Measurements from ENCODE around the gene RPS6KA2. TPM values are rescaled to one million over a fixed set of nuclear protein-coding genes. Genes with fewer than 3 reads are reported as not detected.
A peak's percentile ranks its signal among the peaks of the same experiment; 100 is the strongest.

Gene RPS6KA2
- total RNA-seq, 1 experiment from 2014 or later: 7.2 TPM

GRCh38 chr6:166581091-166581511 is 46.0 kb downstream of the RPS6KA2 start:
- H3K36me3 ChIP-seq (ENCODE audit: insufficient read depth, low read length): no peaks in the 10 kb centered on the region
- H3K79me2 ChIP-seq (ENCODE audit: low read length): no peaks in the 10 kb centered on the region
- no peak overlapping the region for H3K4me3 ChIP-seq (ENCODE audit: low read length)
- no peak overlapping the region for H3K27ac ChIP-seq (ENCODE audit: low read length)
- H2AFZ ChIP-seq (ENCODE audit: low read length): no peak overlapping the region
- no peak for DNase-seq
- H4K20me1 ChIP-seq (ENCODE audit: insufficient read depth, low read depth, low read length): no peaks in the 10 kb centered on the region
- peaks cover 50% of the 10 kb centered on the region for H3K4me1 ChIP-seq (ENCODE audit: low read length)
- no peaks in the 10 kb centered on the region for H3K27me3 ChIP-seq (ENCODE audit: low read length)
- H3K4me2 ChIP-seq (ENCODE audit: low read depth, low read length, poor library complexity, severe bottlenecking): no peak overlapping the region
- H3K9ac ChIP-seq (ENCODE audit: low read length): no peak overlapping the region
- no peaks in the 10 kb centered on the region for H3K9me2 ChIP-seq (replicated peaks; ENCODE audit: insufficient read depth, low read length)
- no peaks in the 10 kb centered on the region for H3K9me3 ChIP-seq (ENCODE audit: low read length)

GRCh38 chr6:166580076-166581050 is 46.7 kb downstream of the RPS6KA2 start:
- no peak overlapping the region for H3K4me3 ChIP-seq (ENCODE audit: low read length)
- H3K9ac ChIP-seq (ENCODE audit: low read length): no peak overlapping the region
- H2AFZ ChIP-seq (ENCODE audit: low read length): no peak overlapping the region
- H3K4me2 ChIP-seq (ENCODE audit: low read depth, low read length, poor library complexity, severe bottlenecking): no peak overlapping the region
- DNase-seq: no peak
- H3K9me2 ChIP-seq (replicated peaks; ENCODE audit: insufficient read depth, low read length): no peaks in the 10 kb centered on the region
- H3K79me2 ChIP-seq (ENCODE audit: low read length): no peaks in the 10 kb centered on the region
- no peaks in the 10 kb centered on the region for H4K20me1 ChIP-seq (ENCODE audit: insufficient read depth, low read depth, low read length)
- H3K36me3 ChIP-seq (ENCODE audit: insufficient read depth, low read length): no peaks in the 10 kb centered on the region
- H3K4me1 ChIP-seq (ENCODE audit: low read length): peaks cover 52% of the 10 kb centered on the region
- no peaks in the 10 kb centered on the region for H3K9me3 ChIP-seq (ENCODE audit: low read length)
- H3K27me3 ChIP-seq (ENCODE audit: low read length): no peaks in the 10 kb centered on the region
- H3K27ac ChIP-seq (ENCODE audit: low read length): no peak overlapping the region

- H3K4me2 ChIP-seq (ENCODE audit: low read depth, low read length, poor library complexity, severe bottlenecking): no peak overlapping the region
- no peak overlapping the region for H3K27ac ChIP-seq (ENCODE audit: low read length)
- no peak overlapping the region for H3K4me3 ChIP-seq (ENCODE audit: low read length)
- no peak overlapping the region for H2AFZ ChIP-seq (ENCODE audit: low read length)
- DNase-seq: no peak
- no peaks in the 10 kb centered on the region for H3K79me2 ChIP-seq (ENCODE audit: low read length)
- no peak overlapping the region for H3K9ac ChIP-seq (ENCODE audit: low read length)
- H3K9me3 ChIP-seq (ENCODE audit: low read length): no peaks in the 10 kb centered on the region
- H3K4me1 ChIP-seq (ENCODE audit: low read length): peaks cover 44% of the 10 kb centered on the region
- H3K27me3 ChIP-seq (ENCODE audit: low read length): no peaks in the 10 kb centered on the region
- no peaks in the 10 kb centered on the region for H3K9me2 ChIP-seq (replicated peaks; ENCODE audit: insufficient read depth, low read length)
- H4K20me1 ChIP-seq (ENCODE audit: insufficient read depth, low read depth, low read length): no peaks in the 10 kb centered on the region
- no peaks in the 10 kb centered on the region for H3K36me3 ChIP-seq (ENCODE audit: insufficient read depth, low read length)
Observed at GRCh38 chr6:166579237-166579850, 47.7 kb downstream of the RPS6KA2 start.

GRCh38 chr6:166578536-166579236 is 48.4 kb downstream of the RPS6KA2 start:
- Histone ChIP-seq H3K36me3 (ENCODE audit: insufficient read depth, low read length) (no peaks in the 10 kb centered on the region), H3K4me3 (ENCODE audit: low read length) (no peak overlapping the region), H3K79me2 (ENCODE audit: low read length) (no peaks in the 10 kb centered on the region), H3K9me3 (ENCODE audit: low read length) (no peaks in the 10 kb centered on the region), H3K27ac (ENCODE audit: low read length) (no peak overlapping the region), H3K9ac (ENCODE audit: low read length) (no peak overlapping the region), H3K4me1 (ENCODE audit: low read length) (peaks cover 41% of the 10 kb centered on the region), H3K4me2 (ENCODE audit: low read depth, low read length, poor library complexity, severe bottlenecking) (no peak overlapping the region), H3K27me3 (ENCODE audit: low read length) (no peaks in the 10 kb centered on the region), H4K20me1 (ENCODE audit: insufficient read depth, low read depth, low read length) (no peaks in the 10 kb centered on the region), H3K9me2 (replicated peaks; ENCODE audit: insufficient read depth, low read length) (no peaks in the 10 kb centered on the region), H2AFZ (ENCODE audit: low read length) (no peak overlapping the region)
- no peak for DNase-seq

GRCh38 chr6:166575205-166575604 is 51.8 kb downstream of the RPS6KA2 start:
- no peaks in the 10 kb centered on the region for H3K27me3 ChIP-seq (ENCODE audit: low read length)
- H4K20me1 ChIP-seq (ENCODE audit: insufficient read depth, low read depth, low read length): no peaks in the 10 kb centered on the region
- H3K27ac ChIP-seq (ENCODE audit: low read length): no peak overlapping the region
- no peak overlapping the region for H3K9ac ChIP-seq (ENCODE audit: low read length)
- no peaks in the 10 kb centered on the region for H3K9me3 ChIP-seq (ENCODE audit: low read length)
- no peak overlapping the region for H2AFZ ChIP-seq (ENCODE audit: low read length)
- no peak overlapping the region for H3K4me2 ChIP-seq (ENCODE audit: low read depth, low read length, poor library complexity, severe bottlenecking)
- no peaks in the 10 kb centered on the region for H3K79me2 ChIP-seq (ENCODE audit: low read length)
- peaks cover 58% of the 10 kb centered on the region for H3K4me1 ChIP-seq (ENCODE audit: low read length)
- no peak overlapping the region for H3K4me3 ChIP-seq (ENCODE audit: low read length)
- no peaks in the 10 kb centered on the region for H3K36me3 ChIP-seq (ENCODE audit: insufficient read depth, low read length)
- no peaks in the 10 kb centered on the region for H3K9me2 ChIP-seq (replicated peaks; ENCODE audit: insufficient read depth, low read length)
- no peak for DNase-seq

GRCh38 chr6:166573511-166574216 is 53.4 kb downstream of the RPS6KA2 start:
- Histone ChIP-seq H2AFZ (ENCODE audit: low read length) (no peak overlapping the region), H3K4me1 (ENCODE audit: low read length) (peaks cover 58% of the 10 kb centered on the region), H3K27me3 (ENCODE audit: low read length) (no peaks in the 10 kb centered on the region), H3K4me2 (ENCODE audit: low read depth, low read length, poor library complexity, severe bottlenecking) (no peak overlapping the region), H3K4me3 (ENCODE audit: low read length) (no peak overlapping the region), H3K9me2 (replicated peaks; ENCODE audit: insufficient read depth, low read length) (no peaks in the 10 kb centered on the region), H3K9ac (ENCODE audit: low read length) (no peak overlapping the region), H3K79me2 (ENCODE audit: low read length) (no peaks in the 10 kb centered on the region), H3K27ac (ENCODE audit: low read length) (no peak overlapping the region), H3K9me3 (ENCODE audit: low read length) (no peaks in the 10 kb centered on the region), H3K36me3 (ENCODE audit: insufficient read depth, low read length) (no peaks in the 10 kb centered on the region), H4K20me1 (ENCODE audit: insufficient read depth, low read depth, low read length) (no peaks in the 10 kb centered on the region)
- DNase-seq: no peak

- Histone ChIP-seq H3K9me3 (ENCODE audit: low read length) (no peaks in the 10 kb centered on the region), H3K36me3 (ENCODE audit: insufficient read depth, low read length) (no peaks in the 10 kb centered on the region), H3K27ac (ENCODE audit: low read length) (no peak overlapping the region), H3K9ac (ENCODE audit: low read length) (0 out of 2 replicates have a peak overlapping the region, but pooled peaks have one; percentile 14), H2AFZ (ENCODE audit: low read length) (peak overlapping the region; percentile 29; the same call in 1 of the 2 replicates), H3K9me2 (replicated peaks; ENCODE audit: insufficient read depth, low read length) (no peaks in the 10 kb centered on the region), H4K20me1 (ENCODE audit: insufficient read depth, low read depth, low read length) (no peaks in the 10 kb centered on the region), H3K79me2 (ENCODE audit: low read length) (no peaks in the 10 kb centered on the region), H3K4me1 (ENCODE audit: low read length) (peaks cover 56% of the 10 kb centered on the region), H3K27me3 (ENCODE audit: low read length) (no peaks in the 10 kb centered on the region), H3K4me2 (ENCODE audit: low read depth, low read length, poor library complexity, severe bottlenecking) (no peak overlapping the region), H3K4me3 (ENCODE audit: low read length) (no peak overlapping the region)
- no peak for DNase-seq
Observed at GRCh38 chr6:166572370-166573261, 54.4 kb downstream of the RPS6KA2 start.
